Transverse colon (tissue), 4 donors: Measurements from ENCODE around the gene SP140. TPM values are rescaled to one million over a fixed set of nuclear protein-coding genes. Genes with fewer than 3 reads are reported as not detected.
A peak's percentile ranks its signal among the peaks of the same experiment; 100 is the strongest.

ENCODE experiments used
- DNase-seq: peaks from one replicate; pipeline ENCODE4 v3.0.0-alpha.2; 2019
- H3K27ac ChIP-seq, 4 donors: fragments of 200-600 bp; sonication (generic); 2 replicates each; pipeline ENCODE4 v1.5.1; 2016 to 2018; ENCODE audit warnings: inconsistent platforms in 4 of 4
- H3K27me3 ChIP-seq: fragments of 200-600 bp; sonication (generic); 2 replicates; pipeline ENCODE4 v1.5.1; 2017; ENCODE audit warnings: inconsistent platforms
- H3K36me3 ChIP-seq, 4 donors: fragments of 200-600 bp; sonication (generic); 2 replicates each; pipeline ENCODE4 v1.5.1; 2017 to 2019; ENCODE audit warnings: inconsistent platforms in 4 of 4
- H3K4me1 ChIP-seq, 4 donors: fragments of 200-600 bp; sonication (generic); 2 replicates each; pipeline ENCODE4 v1.5.1; 2017 to 2020; ENCODE audit warnings: inconsistent platforms in 4 of 4
- H3K4me3 ChIP-seq, 4 donors: fragments of 200-600 bp; sonication (generic); 1 replicate in 1 of 4; 2 replicates in 3 of 4; pipeline versions ENCODE4 v1.5.1 to v1.6.1; 2017 to 2019; ENCODE audit warnings: inconsistent platforms in 4 of 4
- H3K9me3 ChIP-seq, 2 donors: fragments of 200-600 bp; sonication (generic); 2 replicates each; pipeline ENCODE4 v1.5.1; 2017 to 2019; ENCODE audit warnings: inconsistent platforms in 2 of 2
- CTCF ChIP-seq, 5 experiments: fragments of 200-600 bp in 3 of 5; fragments of 450-650 bp in 2 of 5; sonication (generic) in 3 of 5; IDR thresholded peaks; 1 replicate in 2 of 5; 2 replicates in 3 of 5; pipeline ENCODE4 v1.5.1; 2016 to 2017; ENCODE audit warnings: antibody characterized with exemption in 5 of 5, inconsistent platforms in 3 of 5, mild to moderate bottlenecking in 2 of 5, moderate library complexity in 1 of 5
- EP300 ChIP-seq: sonication (generic); formaldehyde crosslinking; IDR thresholded peaks from one replicate; pipeline ENCODE4 v1.6.1; 2017; ENCODE audit warnings: antibody characterized with exemption, low read depth
- POLR2A ChIP-seq: fragments of 450-650 bp; IDR thresholded peaks from one replicate; pipeline ENCODE4 v1.6.1; 2016; ENCODE audit warnings: antibody characterized with exemption, mild to moderate bottlenecking, moderate library complexity
- POLR2AphosphoS5 ChIP-seq, 3 donors: sonication (generic); formaldehyde crosslinking; IDR thresholded peaks; one replicate each; pipeline ENCODE4 v1.6.1; 2016; ENCODE audit warnings: antibody characterized with exemption in 3 of 3
- WGBS, 2 donors: methylation state at CpG; one replicate each; pipeline ENCODE4 v1.1.5; 2018; ENCODE audit warnings: low coverage in 1 of 2; 5-methylcytosine and 5-hydroxymethylcytosine counted together
- in situ Hi-C, 4 donors: fragments of 200-750 bp; cut with MboI; loops; one replicate each; pipeline versions ENCODE4 v1.15.0 to v1.15.1; 2017; ENCODE audit warnings: low sequenced_read_pairs in 3 of 4, low pct_ligation_motif_present in 1 of 4, low pct_unique_long_range_greater_than_20kb in 1 of 4
- intact Hi-C: fragments of 100-400 bp; cut with DNase I; formaldehyde crosslinking; loops from one replicate; pipeline ENCODE4 v1.15.1; 2023; ENCODE audit warnings: low total_unique reads
- total RNA-seq, 4 donors: library from RNA; depleted of rRNA; stranded (reverse); fragments of >200 nt; gene quantifications; one replicate each; pipeline ENCODE4 v1.1.0, GENCODE V29; 2016

The SP140 gene
- total RNA-seq, 4 donors from 2014 or later: 2.6 to 12.7 (median 7.3) TPM

- no peak for DNase-seq
- in situ Hi-C loops: no loop called here
- H3K36me3 ChIP-seq: peaks cover 0 to 32% (median 4%) of the 10 kb centered on the region in 4 donors
Observed at GRCh38 chr2:230181195-230181594, 44.3 kb upstream of the SP140 start.

GRCh38 chr2:230184727-230185578 is 40.6 kb upstream of the SP140 start:
- H3K4me3 ChIP-seq: no peak overlapping the region
- H3K9me3 ChIP-seq: peaks cover 0 to 3% of the 10 kb centered on the region in 2 donors
- H3K27me3 ChIP-seq: no peaks in the 10 kb centered on the region
- no peak for DNase-seq
- peaks cover 0 to 17% (median 0%) of the 10 kb centered on the region in 4 donors for H3K36me3 ChIP-seq
- no peak for TF ChIP-seq CTCF (IDR thresholded peaks at IDR 0.05)
- TF ChIP-seq POLR2A: no peak
- TF ChIP-seq POLR2AphosphoS5 (IDR thresholded peaks at IDR 0.05): no peak
- no peak for TF ChIP-seq EP300
- no peak overlapping the region for H3K27ac ChIP-seq
- in situ Hi-C loops: no loop called here
- intact Hi-C loops: no loop called here
- no peaks in the 10 kb centered on the region for H3K4me1 ChIP-seq
- WGBS, 2 donors: 34 to 60% methylated on average over 9 to 10 of the region's 10 CpGs

More at GRCh38 chr2:230181195-230181594, 44.3 kb upstream of the SP140 start:
- intact Hi-C loops: no loop called here
- Histone ChIP-seq H3K4me3 (no peak overlapping the region), H3K9me3 (no peaks in the 10 kb centered on the region), H3K4me1 (no peaks in the 10 kb centered on the region), H3K27me3 (no peaks in the 10 kb centered on the region), H3K27ac (no peak overlapping the region)
- no peak for TF ChIP-seq POLR2A
- TF ChIP-seq POLR2AphosphoS5 (IDR thresholded peaks at IDR 0.05): no peak
- no peak for TF ChIP-seq CTCF (IDR thresholded peaks at IDR 0.05)
- no peak for TF ChIP-seq EP300
- 54 to 100% methylated on average over 2 of the region's 2 CpGs for WGBS, 2 donors

- no peak for DNase-seq
- H3K4me3 ChIP-seq: no peak overlapping the region
- no peaks in the 10 kb centered on the region for H3K27me3 ChIP-seq
- H3K36me3 ChIP-seq: peaks cover 0 to 71% (median 19%) of the 10 kb centered on the region in 4 donors
- WGBS, 2 donors: 90 to 96% methylated on average over 5 to 10 of the region's 10 CpGs
- H3K4me1 ChIP-seq: no peaks in the 10 kb centered on the region
- intact Hi-C loops: no loop called here
- no peak overlapping the region for H3K27ac ChIP-seq
- in situ Hi-C loops: loop anchor here in 2 of 4 donors (25.0 kb wide), 1 partner anchor 410 kb away; no protein-coding TSS in a partner anchor
- TF ChIP-seq EP300 (no peak), POLR2AphosphoS5 (IDR thresholded peaks at IDR 0.05) (no peak), CTCF (IDR thresholded peaks at IDR 0.05) (no peak), POLR2A (no peak)
- no peaks in the 10 kb centered on the region for H3K9me3 ChIP-seq
Observed at GRCh38 chr2:230202430-230203109, 23.0 kb upstream of the SP140 start.

- in situ Hi-C loops: loop anchor here in 2 of 4 donors (25.0 kb wide), 1 partner anchor 409 kb away; no protein-coding TSS in a partner anchor
- DNase-seq: peak; percentile 33
Observed at GRCh38 chr2:230203110-230203676, 22.3 kb upstream of the SP140 start.

More at GRCh38 chr2:230203110-230203676, 22.3 kb upstream of the SP140 start:
- 88 to 92% methylated on average over 10 to 15 of the region's 15 CpGs for WGBS, 2 donors
- H3K27me3 ChIP-seq: no peaks in the 10 kb centered on the region
- H3K4me1 ChIP-seq: no peaks in the 10 kb centered on the region
- H3K4me3 ChIP-seq: no peak overlapping the region
- no peak for TF ChIP-seq POLR2A
- no peak for TF ChIP-seq EP300
- no peak for TF ChIP-seq CTCF (IDR thresholded peaks at IDR 0.05)
- TF ChIP-seq POLR2AphosphoS5 (IDR thresholded peaks at IDR 0.05): no peak
- intact Hi-C loops: no loop called here
- peaks cover 0 to 71% (median 17%) of the 10 kb centered on the region in 4 donors for H3K36me3 ChIP-seq
- H3K27ac ChIP-seq: no peak overlapping the region
- no peaks in the 10 kb centered on the region for H3K9me3 ChIP-seq
